Endodermal cell (in vitro differentiated cells): ENCODE results near the gene PRKCE. TPM values are rescaled to one million over a fixed set of nuclear protein-coding genes. Genes with fewer than 3 reads are reported as not detected.

Experiments used
- DNase-seq: peaks from one replicate; pipeline ENCODE4 v3.0.0-alpha.2; 2017
- H3K27ac ChIP-seq: 2 replicates; pipeline ENCODE4 v1.5.1; 2013; ENCODE audit warnings: mild to moderate bottlenecking, low read depth, low read length, moderate library complexity
- H3K27me3 ChIP-seq: 2 replicates; pipeline ENCODE4 v1.6.1; 2013; ENCODE audit warnings: mild to moderate bottlenecking, low read length, moderate library complexity; ENCODE audit not compliant: insufficient read depth, control insufficient read depth, poor library complexity, severe bottlenecking
- H3K36me3 ChIP-seq: 2 replicates; pipeline ENCODE4 v1.7.0; 2013; ENCODE audit warnings: mild to moderate bottlenecking, low read length, moderate library complexity; ENCODE audit not compliant: control insufficient read depth, insufficient read depth
- H3K4me1 ChIP-seq: one replicate; pipeline ENCODE4 v1.7.0; 2013; ENCODE audit warnings: low read length; ENCODE audit not compliant: control insufficient read depth, insufficient read depth
- H3K4me3 ChIP-seq: 2 replicates; pipeline ENCODE4 v1.5.1; 2013; ENCODE audit warnings: mild to moderate bottlenecking, low read length, moderate library complexity
- H3K9ac ChIP-seq: 2 replicates; pipeline ENCODE4 v1.6.1; 2013; ENCODE audit warnings: mild to moderate bottlenecking, low read length, moderate library complexity; ENCODE audit not compliant: poor library complexity, severe bottlenecking; ENCODE audit errors: extremely low read depth
- H3K9me3 ChIP-seq: 2 replicates; pipeline ENCODE4 v1.6.1; 2013; ENCODE audit warnings: mild to moderate bottlenecking, low read length, moderate library complexity; ENCODE audit not compliant: control insufficient read depth
- H3K27ac Mint-ChIP-seq: 2 replicates; pipeline ENCODE4 v1.8.0; 2020; ENCODE audit warnings: mixed read lengths
- H3K27me3 Mint-ChIP-seq: 2 replicates; pipeline ENCODE4 v1.8.0; 2021; ENCODE audit warnings: mild to moderate bottlenecking, mixed read lengths; ENCODE audit not compliant: insufficient read depth
- H3K36me3 Mint-ChIP-seq: 2 replicates; pipeline ENCODE4 v1.8.0; 2020; ENCODE audit warnings: low read depth, mixed read lengths
- H3K4me1 Mint-ChIP-seq: 2 replicates; pipeline ENCODE4 v1.8.0; 2020; ENCODE audit warnings: mixed read lengths
- H3K4me3 Mint-ChIP-seq: 2 replicates; pipeline ENCODE4 v1.8.0; 2020; ENCODE audit warnings: mild to moderate bottlenecking, moderate library complexity, mixed read lengths
- H3K9me3 Mint-ChIP-seq: 2 replicates; pipeline ENCODE4 v1.8.0; 2020; ENCODE audit warnings: mild to moderate bottlenecking, mixed read lengths
- WGBS, 2 experiments: methylation state at CpG; one replicate each; pipeline versions ENCODE4 v1.1.5 to v1.1.7; 2013; ENCODE audit warnings: missing lambda C conversion rate in 2 of 2, mixed read lengths in 1 of 2; ENCODE audit not compliant: insufficient coverage in 1 of 2, insufficient read length in 1 of 2; 5-methylcytosine and 5-hydroxymethylcytosine counted together
- total RNA-seq, 2 donors: library from RNA; stranded (reverse); fragmentation: NEBNext Ultra II Directional in 1 of 2; extraction: Animal tissue kit (Norgen Biotek cat#: 25700) in 1 of 2; gene quantifications; 2 replicates in 1 of 2; 3 replicates in 1 of 2; pipeline ENCODE4 v1.2.1, GENCODE V29; 2021
- TF ChIP-seq, protein P1 (sequence below): fragments of 200-600 bp; sonication (generic); conservative IDR thresholded peaks from 2 replicates; pipeline ENCODE4 v1.5.0; 2021; ENCODE audit warnings: antibody characterized with exemption, mild to moderate bottlenecking

Gene PRKCE
- total RNA-seq, 2 donors from 2014 or later = 1.4 to 1.7 TPM

GRCh38 chr2:46010223-46010924 is 358.9 kb downstream of the PRKCE start:
- Mint-ChIP-seq H3K27me3 (no peaks in the 10 kb centered on the region), H3K4me1 (peaks cover 42% of the 10 kb centered on the region), H3K4me3 (no peak overlapping the region), H3K27ac (no peak overlapping the region), H3K9me3 (peaks cover 3% of the 10 kb centered on the region), H3K36me3 (no peaks in the 10 kb centered on the region)
- H3K9me3 ChIP-seq = no peaks in the 10 kb centered on the region
- no peak overlapping the region for H3K9ac ChIP-seq
- no peak overlapping the region for H3K4me3 ChIP-seq
- WGBS, 2 experiments = 89 to 100% methylated on average over 4 of the region's 5 CpGs
- TF ChIP-seq, protein P1, sequence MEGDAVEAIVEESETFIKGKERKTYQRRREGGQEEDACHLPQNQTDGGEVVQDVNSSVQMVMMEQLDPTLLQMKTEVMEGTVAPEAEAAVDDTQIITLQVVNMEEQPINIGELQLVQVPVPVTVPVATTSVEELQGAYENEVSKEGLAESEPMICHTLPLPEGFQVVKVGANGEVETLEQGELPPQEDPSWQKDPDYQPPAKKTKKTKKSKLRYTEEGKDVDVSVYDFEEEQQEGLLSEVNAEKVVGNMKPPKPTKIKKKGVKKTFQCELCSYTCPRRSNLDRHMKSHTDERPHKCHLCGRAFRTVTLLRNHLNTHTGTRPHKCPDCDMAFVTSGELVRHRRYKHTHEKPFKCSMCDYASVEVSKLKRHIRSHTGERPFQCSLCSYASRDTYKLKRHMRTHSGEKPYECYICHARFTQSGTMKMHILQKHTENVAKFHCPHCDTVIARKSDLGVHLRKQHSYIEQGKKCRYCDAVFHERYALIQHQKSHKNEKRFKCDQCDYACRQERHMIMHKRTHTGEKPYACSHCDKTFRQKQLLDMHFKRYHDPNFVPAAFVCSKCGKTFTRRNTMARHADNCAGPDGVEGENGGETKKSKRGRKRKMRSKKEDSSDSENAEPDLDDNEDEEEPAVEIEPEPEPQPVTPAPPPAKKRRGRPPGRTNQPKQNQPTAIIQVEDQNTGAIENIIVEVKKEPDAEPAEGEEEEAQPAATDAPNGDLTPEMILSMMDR = no peak
- peaks cover 13% of the 10 kb centered on the region for H3K4me1 ChIP-seq
- H3K27ac ChIP-seq = no peak overlapping the region
- no peaks in the 10 kb centered on the region for H3K27me3 ChIP-seq
- DNase-seq = no peak
- H3K36me3 ChIP-seq = no peaks in the 10 kb centered on the region

DNA sequence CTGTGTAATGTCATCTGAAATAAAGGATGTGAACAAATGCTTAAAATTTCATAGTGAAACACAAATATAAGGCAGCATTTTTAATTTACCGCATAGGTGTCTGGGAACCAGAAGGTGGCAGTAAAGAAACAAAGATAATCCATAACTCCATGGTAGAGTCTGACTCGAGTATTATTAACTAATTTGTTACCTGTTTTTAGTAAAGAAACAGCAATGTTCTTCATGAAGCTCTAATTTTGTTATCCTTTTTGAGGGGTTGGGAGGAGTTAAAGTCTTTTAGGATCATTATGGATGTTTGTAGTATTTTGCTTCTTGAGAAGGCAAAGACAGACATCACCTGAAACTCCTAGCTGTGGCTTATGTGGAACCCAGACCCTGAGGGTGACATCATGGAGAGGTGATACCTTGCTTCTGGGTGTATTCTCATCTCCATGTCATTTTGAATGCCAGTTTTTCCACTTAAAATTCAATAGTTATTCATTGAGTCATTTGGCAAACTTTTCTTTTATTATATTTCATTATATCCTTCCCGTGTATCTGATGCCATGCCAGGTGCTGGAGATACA is 359.5 kb downstream of the PRKCE start:
- Histone ChIP-seq H3K27ac (no peak overlapping the region), H3K27me3 (no peaks in the 10 kb centered on the region), H3K36me3 (no peaks in the 10 kb centered on the region), H3K4me3 (no peak overlapping the region), H3K4me1 (peaks cover 18% of the 10 kb centered on the region), H3K9ac (no peak overlapping the region), H3K9me3 (no peaks in the 10 kb centered on the region)
- TF ChIP-seq, protein P1 = peak; percentile 84
- 55 to 100% methylated on average over 1 to 3 of the region's 3 CpGs for WGBS, 2 experiments
- peaks cover 49% of the 10 kb centered on the region for H3K4me1 Mint-ChIP-seq
- no peaks in the 10 kb centered on the region for H3K27me3 Mint-ChIP-seq
- DNase-seq = no peak
- no peak overlapping the region for H3K27ac Mint-ChIP-seq
- H3K9me3 Mint-ChIP-seq = peaks cover 3% of the 10 kb centered on the region
- H3K4me3 Mint-ChIP-seq = no peak overlapping the region
- H3K36me3 Mint-ChIP-seq = no peaks in the 10 kb centered on the region

GRCh38 chr2:46012618-46013240 is 361.3 kb downstream of the PRKCE start:
- H3K9ac ChIP-seq = no peak overlapping the region
- no peaks in the 10 kb centered on the region for H3K27me3 ChIP-seq
- no peak for DNase-seq
- H3K9me3 ChIP-seq = no peaks in the 10 kb centered on the region
- no peaks in the 10 kb centered on the region for H3K36me3 ChIP-seq
- H3K27ac ChIP-seq = no peak overlapping the region
- H3K4me1 Mint-ChIP-seq = peaks cover 43% of the 10 kb centered on the region
- H3K9me3 Mint-ChIP-seq = peaks cover 2% of the 10 kb centered on the region
- H3K4me1 ChIP-seq = peaks cover 19% of the 10 kb centered on the region
- H3K36me3 Mint-ChIP-seq = no peaks in the 10 kb centered on the region
- no peaks in the 10 kb centered on the region for H3K27me3 Mint-ChIP-seq
- TF ChIP-seq, protein P1 = no peak
- no peak overlapping the region for H3K27ac Mint-ChIP-seq
- no peak overlapping the region for H3K4me3 Mint-ChIP-seq
- H3K4me3 ChIP-seq = no peak overlapping the region
- 50 to 54% methylated on average over 2 to 3 of the region's 3 CpGs for WGBS, 2 experiments
